Activated CD4-positive, alpha-beta T cell treated with anti-CD3 and anti-CD28 coated beads, Interleukin-2, amount 50 U/mL, for 16 hours (primary cell): ENCODE results near the gene ABCA2.
A peak's percentile ranks its signal among the peaks of the same experiment; 100 is the strongest.

Experiments
- DNase-seq: peaks from one replicate; pipeline ENCODE4 v3.0.0-alpha.2; 2020

Gene ABCA2

GRCh38 chr9:137027369-137028262, at the start of gene ABCA2:
Gene ABCA2 (minus strand): TSS chr9:137028237. CDS start chr9:137028140, 97 bp downstream.
- no peak for DNase-seq

GRCh38 chr9:137077010-137077747, 49.1 kb upstream of the ABCA2 start, which contains the start of gene UAP1L1:
Gene UAP1L1 (plus strand): TSS chr9:137077517. CDS start chr9:137077533, 16 bp downstream.
- DNase-seq: peak; percentile 56

- DNase-seq: no peak
These were observed 48.6 kb upstream of the ABCA2 start for GRCh38 chr9:137076636-137077009.

- DNase-seq: no peak
These were observed 47.3 kb upstream of the ABCA2 start for GRCh38 chr9:137075275-137075775.

- no peak for DNase-seq
These were observed 46.7 kb upstream of the ABCA2 start for GRCh38 chr9:137074657-137075274.

GRCh38 chr9:137073992-137074399, 46.0 kb upstream of the ABCA2 start:
- no peak for DNase-seq

- no peak for DNase-seq
These were observed 43.2 kb upstream of the ABCA2 start for GRCh38 chr9:137071282-137071681.

GRCh38 chr9:137070906-137071275, 42.9 kb upstream of the ABCA2 start:
- DNase-seq: no peak

- DNase-seq: peak; percentile 90
These were observed 42.3 kb upstream of the ABCA2 start, which contains the start of gene SAPCD2 for GRCh38 chr9:137070201-137070905. Gene SAPCD2 (minus strand): TSS chr9:137070557. CDS start chr9:137070460, 97 bp downstream.

GRCh38 chr9:137069508-137070091, 41.6 kb upstream of the ABCA2 start:
- DNase-seq: no peak

GRCh38 chr9:137068539-137069507, 40.8 kb upstream of the ABCA2 start:
- DNase-seq: no peak

GRCh38 chr9:137067860-137068538, 40.0 kb upstream of the ABCA2 start:
- peak; percentile 93 for DNase-seq

GRCh38 chr9:137066096-137066861, 38.2 kb upstream of the ABCA2 start:
- DNase-seq: no peak

GRCh38 chr9:137065336-137065967, 37.4 kb upstream of the ABCA2 start:
- no peak for DNase-seq

- DNase-seq: no peak
These were observed 36.8 kb upstream of the ABCA2 start for GRCh38 chr9:137064880-137065164.

GRCh38 chr9:137064027-137064879, 36.2 kb upstream of the ABCA2 start:
- DNase-seq: peak; percentile 55

- no peak for DNase-seq
These were observed 35.4 kb upstream of the ABCA2 start for GRCh38 chr9:137063311-137064026.
